ENCODE data around the gene TMEM271.
"Not testable (repeated sequence)": the region's sequence is repeated elsewhere in the genome, so short reads cannot be mapped to it uniquely, and the experiment has no call there.

Gene TMEM271

DNA sequence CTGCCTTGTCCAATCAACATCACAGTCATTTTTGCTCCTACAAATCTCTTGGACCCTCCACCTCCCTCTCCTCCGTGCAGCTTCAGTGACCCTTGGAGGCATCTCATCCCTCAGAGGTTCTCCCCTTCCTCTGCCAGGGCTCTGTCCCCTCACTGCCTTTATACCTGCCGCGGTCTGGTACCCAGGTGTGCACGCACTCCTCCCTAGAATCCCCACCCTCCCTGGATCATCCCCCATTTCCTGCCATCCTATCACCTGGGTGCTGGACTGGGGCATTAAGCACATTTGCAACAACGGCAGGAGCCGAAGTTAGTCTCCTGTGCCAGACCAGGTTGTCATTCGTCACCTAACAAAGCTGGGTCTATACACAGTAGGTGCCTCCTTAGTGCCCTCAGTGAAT, 10.1 kb downstream of the TMEM271 start:
- ATAC-seq = no peak
- no peak for TF ChIP-seq ZFP3 (CRISPR knock-in tag; IDR thresholded peaks at IDR 0.05)
- TF ChIP-seq CREB5 (CRISPR knock-in tag; IDR thresholded peaks at IDR 0.05; ENCODE audit: low read depth) = no peak
- no peak for TF ChIP-seq SNAI2 (CRISPR knock-in tag; IDR thresholded peaks at IDR 0.05)
- no peak for TF ChIP-seq ZNF8 (CRISPR knock-in tag; IDR thresholded peaks at IDR 0.05)
- no peak for TF ChIP-seq CSDC2 (CRISPR knock-in tag; IDR thresholded peaks at IDR 0.05)
- no peak for TF ChIP-seq RARB (CRISPR knock-in tag; IDR thresholded peaks at IDR 0.05)
- no peak for TF ChIP-seq TSHZ2 (CRISPR knock-in tag; IDR thresholded peaks at IDR 0.05)

DNA sequence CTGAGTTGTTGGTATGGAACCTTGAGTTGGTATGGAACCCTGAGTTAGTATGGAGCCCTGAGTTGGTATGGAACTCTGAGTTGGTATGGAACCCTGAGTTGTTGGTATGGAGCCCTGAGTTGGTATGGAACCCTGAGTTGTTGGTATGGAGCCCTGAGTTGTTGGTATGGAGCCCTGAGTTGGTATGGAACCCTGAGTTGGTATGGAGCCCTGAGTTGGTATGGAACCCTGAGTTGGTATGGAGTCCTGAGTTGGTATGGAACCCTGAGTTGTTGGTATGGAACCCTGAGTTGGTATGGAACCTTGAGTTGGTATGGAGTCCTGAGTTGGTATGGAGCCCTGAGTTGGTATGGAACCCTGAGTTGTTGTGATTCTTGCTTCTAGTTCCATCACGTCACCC, 10.5 kb downstream of the TMEM271 start:
- not testable (repeated sequence) for ATAC-seq

GRCh38 chr4:562458-562857, 13.6 kb downstream of the TMEM271 start:
- ATAC-seq = not testable (repeated sequence)

DNA sequence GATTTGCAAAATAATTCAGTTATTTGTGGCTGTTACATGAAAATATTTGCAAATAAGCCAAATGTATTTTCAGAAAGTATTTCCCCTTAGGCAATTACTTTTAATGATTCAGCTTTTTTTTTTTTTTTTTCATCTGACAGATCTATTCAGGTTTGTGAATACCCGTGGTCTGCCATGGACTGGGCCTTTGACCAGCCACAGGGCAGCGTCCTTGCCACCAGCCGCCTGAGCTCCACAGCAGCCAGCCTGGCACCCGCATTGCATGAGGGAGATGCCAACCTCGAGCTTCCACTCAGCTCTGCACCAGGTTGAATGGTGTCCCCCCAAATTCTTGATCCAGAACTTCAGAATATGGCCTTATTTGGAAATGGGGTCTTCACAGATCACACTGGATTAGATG, 14.7 kb downstream of the TMEM271 start:
- no peak for ATAC-seq
- TF ChIP-seq TOX (CRISPR knock-in tag; IDR thresholded peaks at IDR 0.05; ENCODE audit: borderline replicate concordance) (no peak), ISL1 (CRISPR knock-in tag; IDR thresholded peaks at IDR 0.05) (no peak), TSHZ2 (CRISPR knock-in tag; IDR thresholded peaks at IDR 0.05) (no peak), CSDC2 (CRISPR knock-in tag; IDR thresholded peaks at IDR 0.05) (no peak), RARB (CRISPR knock-in tag; IDR thresholded peaks at IDR 0.05) (no peak), BACH2 (CRISPR knock-in tag; IDR thresholded peaks at IDR 0.05; ENCODE audit: borderline replicate concordance) (no peak), CSRNP3 (CRISPR knock-in tag; IDR thresholded peaks at IDR 0.05) (no peak), TCF4 (CRISPR knock-in tag; IDR thresholded peaks at IDR 0.05; ENCODE audit: borderline replicate concordance) (no peak), PPARA (CRISPR knock-in tag; IDR thresholded peaks at IDR 0.05; ENCODE audit: borderline replicate concordance) (no peak), ZFP30 (CRISPR knock-in tag; IDR thresholded peaks at IDR 0.05) (no peak), ESRRG (CRISPR knock-in tag; IDR thresholded peaks at IDR 0.05) (no peak)

GRCh38 chr4:560731-561291, 15.3 kb downstream of the TMEM271 start:
- no peak for ATAC-seq
- TF ChIP-seq ZFP30 (CRISPR knock-in tag; IDR thresholded peaks at IDR 0.05) (no peak), OSR1 (CRISPR knock-in tag; IDR thresholded peaks at IDR 0.05) (no peak), ZNF565 (CRISPR knock-in tag; conservative IDR thresholded peaks at IDR 0.05; ENCODE audit: low read depth) (no peak), CSRNP3 (CRISPR knock-in tag; IDR thresholded peaks at IDR 0.05) (no peak), TSHZ2 (CRISPR knock-in tag; IDR thresholded peaks at IDR 0.05) (no peak), POU6F1 (CRISPR knock-in tag; IDR thresholded peaks at IDR 0.05; ENCODE audit: borderline replicate concordance, low read depth) (no peak), SNAI2 (CRISPR knock-in tag; IDR thresholded peaks at IDR 0.05) (no peak), TOX (CRISPR knock-in tag; IDR thresholded peaks at IDR 0.05; ENCODE audit: borderline replicate concordance) (no peak), GLIS3 (CRISPR knock-in tag; IDR thresholded peaks at IDR 0.05) (no peak)

Data from SK-N-SH treated with all-trans-retinoic acid at 6 μM for 48 hours (cell line).